HG02885 (cell line): ENCODE results near the gene TUBAL3.
"Not testable (repeated sequence)": the region's sequence is repeated elsewhere in the genome, so short reads cannot be mapped to it uniquely, and the experiment has no call there.

Experiments used
- ATAC-seq: cut with Tn5 transposase; IDR thresholded peaks from one replicate; pipeline ENCODE4 v1.9.1; 2021; ENCODE audit warnings: mild to moderate bottlenecking; ENCODE audit not compliant: unreplicated experiment, poor library complexity

Gene TUBAL3

GRCh38 chr10:5387169-5387568 is 17.5 kb downstream of the TUBAL3 start:
- ATAC-seq: no peak

DNA sequence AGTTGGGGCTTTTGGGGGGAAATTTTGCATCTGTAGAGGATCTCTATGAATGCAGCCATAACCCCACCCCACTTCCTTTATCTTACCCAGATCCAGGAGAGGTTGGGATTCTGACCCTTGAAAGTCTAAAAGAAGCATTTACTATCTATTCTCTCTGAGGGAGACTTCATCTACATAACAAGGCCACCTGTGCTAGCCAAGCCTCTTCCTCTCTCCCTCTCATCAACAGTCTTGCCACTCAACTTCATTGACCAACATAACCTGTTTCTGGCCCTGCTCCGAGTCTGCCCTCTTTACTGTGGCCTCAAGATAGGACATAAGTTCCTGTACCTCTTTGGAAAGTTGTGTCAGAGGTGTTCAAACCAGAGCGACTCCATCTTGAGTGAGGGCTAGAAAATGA is 19.4 kb downstream of the TUBAL3 start:
- ATAC-seq: no peak

DNA sequence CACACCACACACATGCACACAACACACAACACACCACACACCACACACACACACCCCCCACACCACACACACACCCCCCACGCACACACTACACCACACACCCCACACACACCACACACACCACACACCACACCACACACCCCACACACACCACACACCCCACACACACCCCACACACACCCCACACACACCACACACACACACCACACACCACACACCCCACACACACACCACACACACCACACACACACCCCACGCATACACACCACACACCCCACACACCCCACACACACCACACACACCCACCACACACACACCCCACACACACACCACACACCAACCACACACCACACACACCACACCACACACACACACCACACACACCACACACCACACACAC is 23.4 kb downstream of the TUBAL3 start:
- no peak for ATAC-seq

- not testable (repeated sequence) for ATAC-seq
Measured at GRCh38 chr10:5380395-5380794, 24.2 kb downstream of the TUBAL3 start.

DNA sequence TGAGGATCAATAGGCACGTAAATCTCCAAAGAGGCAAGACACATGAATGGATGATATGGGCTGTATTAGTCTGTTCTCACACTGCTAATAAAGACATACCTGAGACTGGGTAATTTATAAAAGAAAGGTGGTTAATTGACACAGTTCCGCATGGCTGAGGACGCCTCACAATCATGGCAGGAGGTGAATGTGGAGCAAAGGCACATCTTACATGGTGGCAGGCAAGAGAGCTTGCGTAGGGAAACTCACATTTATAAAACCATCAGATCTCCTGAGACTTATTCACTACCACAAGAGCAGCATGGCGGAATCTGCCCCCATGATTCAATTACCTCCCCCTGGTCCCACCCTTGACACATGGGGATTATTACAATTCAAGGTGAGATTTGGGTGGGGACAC is 25.4 kb downstream of the TUBAL3 start:
- ATAC-seq: not testable (repeated sequence)

DNA sequence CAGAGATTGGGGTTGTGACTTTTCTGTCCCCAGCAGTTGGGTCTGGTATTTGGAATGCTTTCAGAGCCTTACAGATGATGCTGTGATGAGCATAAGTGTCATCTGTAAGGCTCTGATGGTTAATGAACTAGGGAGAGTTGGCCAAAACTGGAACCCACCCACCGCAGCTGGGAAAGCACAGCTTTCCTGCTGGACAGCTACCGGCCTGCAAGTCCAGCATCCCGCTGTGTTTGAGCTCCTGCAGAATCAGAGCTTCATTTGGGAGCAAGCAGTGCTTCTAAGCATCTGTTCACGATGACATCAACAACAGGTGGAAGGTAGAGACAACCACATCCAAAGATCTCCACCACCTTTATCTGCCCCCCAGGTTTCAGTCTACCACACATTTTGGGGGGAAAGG is 28.2 kb downstream of the TUBAL3 start:
- no peak for ATAC-seq

- no peak for ATAC-seq
Measured at GRCh38 chr10:5373891-5374611, 30.6 kb downstream of the TUBAL3 start.

GRCh38 chr10:5373307-5373706 is 31.3 kb downstream of the TUBAL3 start:
- ATAC-seq: no peak

DNA sequence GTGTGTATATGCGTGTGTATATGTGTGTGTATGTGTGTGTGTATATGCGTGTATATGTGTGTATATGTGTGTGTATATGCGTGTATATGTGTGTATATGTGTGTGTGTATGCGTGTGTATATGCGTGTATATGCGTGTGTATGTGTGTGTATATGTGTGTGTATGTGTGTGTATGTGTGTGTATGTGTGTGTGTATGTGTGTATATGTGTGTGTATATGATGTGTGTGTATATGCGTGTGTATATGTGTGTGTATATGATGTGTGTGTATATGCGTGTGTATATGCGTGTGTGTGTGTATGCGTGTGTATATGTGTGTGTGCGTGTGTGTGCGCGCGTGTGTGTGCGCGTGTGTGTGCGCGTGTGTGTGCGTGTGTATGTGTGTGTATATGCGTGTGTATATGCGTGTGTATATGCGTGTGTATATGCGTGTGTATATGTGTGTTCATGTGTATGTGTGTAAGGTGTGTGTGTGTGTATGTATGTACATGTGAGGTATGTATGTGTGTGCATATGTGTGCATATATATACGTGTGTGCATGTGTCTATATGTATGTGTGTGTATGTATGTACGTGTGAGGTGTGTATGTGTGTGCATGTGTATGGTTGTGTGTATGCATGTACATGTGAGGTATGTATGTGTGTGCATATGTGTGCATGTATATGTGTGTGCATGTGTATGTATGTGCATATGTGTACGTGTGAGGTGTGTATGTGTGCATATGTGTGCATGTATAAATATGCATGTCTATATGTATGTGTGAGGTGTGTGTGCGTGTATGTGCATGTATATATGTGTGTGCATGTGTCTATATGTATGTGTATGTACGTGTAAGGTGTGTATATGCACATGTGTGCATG is 33.9 kb downstream of the TUBAL3 start:
- ATAC-seq: no peak

- ATAC-seq: no peak
Measured at GRCh38 chr10:5369362-5370158, 35.1 kb downstream of the TUBAL3 start.

DNA sequence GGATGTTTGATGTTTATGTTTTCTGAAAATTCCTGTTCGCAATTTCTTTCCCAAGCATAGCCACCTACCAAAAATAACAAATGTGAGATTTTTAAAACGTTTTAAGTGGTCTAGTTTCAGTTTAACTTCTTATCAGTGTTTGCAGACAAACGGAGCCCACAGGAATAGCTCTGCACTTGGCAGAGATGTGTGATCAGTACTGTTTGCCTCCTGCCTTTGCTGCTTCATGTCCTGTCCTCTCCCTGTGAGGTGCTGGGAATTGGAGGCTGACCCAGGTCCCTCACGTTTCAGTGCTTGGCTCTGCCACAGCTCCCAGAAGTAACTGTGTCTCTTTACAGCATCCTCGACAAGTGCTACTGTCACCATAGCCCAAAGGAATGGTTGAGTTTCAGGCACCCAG is 38.7 kb downstream of the TUBAL3 start:
- no peak for ATAC-seq

DNA sequence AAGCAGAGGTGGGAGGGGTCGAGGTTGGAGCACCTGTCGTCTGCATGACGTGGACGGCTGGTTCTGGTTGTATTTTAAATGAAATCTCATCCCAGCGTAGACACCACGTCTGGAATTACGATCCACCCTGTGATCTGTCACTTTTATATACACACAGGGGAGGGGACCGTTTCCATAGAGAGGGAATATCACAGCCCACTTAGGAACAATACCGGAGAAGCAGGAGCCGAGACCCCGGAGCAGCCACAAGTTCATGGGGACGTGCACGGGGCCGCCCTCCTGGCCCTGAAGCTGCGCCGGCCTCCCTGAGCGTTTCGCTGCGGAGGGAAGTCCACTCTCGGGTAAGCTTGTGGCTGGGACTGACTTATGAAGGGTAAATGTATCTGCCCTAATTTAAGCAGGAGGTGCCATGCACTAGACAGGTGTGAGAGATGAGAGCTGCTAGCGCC is 39.7 kb downstream of the TUBAL3 start, which contains the start of gene UCN3:
Gene UCN3 (plus strand): TSS at position 77 of the 449 bp plus-strand sequence. CDS start 8,755 bp downstream, outside the sequence.
- no peak for ATAC-seq

GRCh38 chr10:5364374-5364773 is 40.3 kb downstream of the TUBAL3 start:
- no peak for ATAC-seq

DNA sequence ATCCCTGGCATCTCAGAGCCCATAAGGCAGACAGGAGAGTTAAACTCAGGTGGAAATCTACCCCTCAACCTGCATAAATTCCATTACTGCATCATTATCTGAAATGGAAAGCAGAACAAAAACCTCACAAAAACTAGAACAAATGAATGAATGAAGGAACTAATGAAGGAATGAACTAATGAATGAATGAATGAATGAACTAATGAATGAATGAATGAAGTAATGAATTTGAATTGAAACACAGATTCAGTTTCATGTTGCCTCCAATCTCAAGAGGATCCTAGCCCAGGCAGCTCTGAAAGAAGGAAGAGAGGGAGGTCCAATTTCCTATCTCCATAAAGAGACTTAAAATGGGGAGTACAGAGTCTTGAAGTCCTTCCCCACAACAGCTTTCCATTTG is 41.8 kb downstream of the TUBAL3 start:
- ATAC-seq: no peak

- no peak for ATAC-seq
Measured at GRCh38 chr10:5361966-5362365, 42.7 kb downstream of the TUBAL3 start.

DNA sequence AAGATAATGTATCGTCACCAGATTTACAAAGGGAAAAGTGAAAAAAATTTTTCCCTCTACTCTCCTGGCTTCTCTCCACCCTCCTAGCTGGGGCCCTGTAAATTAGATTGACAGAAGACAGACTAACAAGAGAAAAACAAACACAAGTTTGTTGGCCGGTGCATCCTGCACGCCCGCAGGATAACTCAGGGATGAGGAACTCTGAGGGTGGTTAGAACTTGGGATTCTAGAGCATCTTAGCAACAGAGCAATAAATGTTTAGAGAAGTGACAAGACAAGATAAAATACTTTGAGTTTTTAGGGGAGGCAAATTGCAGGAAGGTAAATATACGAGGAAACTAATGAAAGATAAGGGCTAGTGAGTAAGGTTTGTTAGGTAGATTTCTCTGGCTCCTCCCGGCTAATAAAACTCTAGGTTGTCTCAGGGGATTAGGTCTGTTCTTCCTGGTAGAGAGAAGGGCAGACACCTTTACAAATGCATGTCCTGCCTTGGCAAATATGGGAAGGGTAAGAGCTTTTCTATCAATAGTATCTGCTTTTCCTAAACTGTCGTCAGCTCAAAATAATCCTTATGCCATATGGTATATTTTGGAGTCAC is 44.2 kb downstream of the TUBAL3 start:
- no peak for ATAC-seq

GRCh38 chr10:5356302-5356763 is 48.3 kb downstream of the TUBAL3 start:
- no peak for ATAC-seq

DNA sequence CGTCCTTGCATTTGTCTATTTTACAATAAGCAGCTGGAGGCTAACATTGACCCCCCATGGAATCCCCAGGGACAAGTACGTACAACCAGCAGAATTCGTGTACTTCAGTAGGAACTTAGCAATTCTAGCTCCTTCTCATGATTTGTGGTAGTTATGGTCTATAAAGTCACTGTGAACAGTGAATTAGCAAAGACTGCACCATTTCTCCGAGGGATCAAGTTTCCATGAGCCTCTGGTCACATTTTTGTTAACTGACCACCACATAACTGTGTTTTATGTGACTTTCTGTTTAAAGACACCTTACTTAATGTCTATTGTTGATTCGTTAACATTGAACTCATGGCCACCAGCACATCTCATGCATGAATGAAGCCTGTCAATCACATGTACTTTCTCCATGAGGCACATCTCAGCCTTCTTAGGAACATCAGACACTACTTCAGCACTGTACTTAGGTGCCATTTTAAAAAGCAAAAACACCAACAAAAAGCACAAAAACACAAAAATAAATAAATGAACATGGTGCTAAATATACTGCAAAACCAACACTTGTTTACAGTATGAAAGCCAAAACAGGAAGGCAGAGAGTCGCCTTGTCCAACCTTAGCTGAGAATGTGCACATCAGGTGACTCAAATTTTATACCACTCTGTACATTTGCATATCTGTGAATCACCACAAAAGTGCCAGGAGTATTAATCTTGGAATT is 48.9 kb downstream of the TUBAL3 start:
- ATAC-seq: no peak

DNA sequence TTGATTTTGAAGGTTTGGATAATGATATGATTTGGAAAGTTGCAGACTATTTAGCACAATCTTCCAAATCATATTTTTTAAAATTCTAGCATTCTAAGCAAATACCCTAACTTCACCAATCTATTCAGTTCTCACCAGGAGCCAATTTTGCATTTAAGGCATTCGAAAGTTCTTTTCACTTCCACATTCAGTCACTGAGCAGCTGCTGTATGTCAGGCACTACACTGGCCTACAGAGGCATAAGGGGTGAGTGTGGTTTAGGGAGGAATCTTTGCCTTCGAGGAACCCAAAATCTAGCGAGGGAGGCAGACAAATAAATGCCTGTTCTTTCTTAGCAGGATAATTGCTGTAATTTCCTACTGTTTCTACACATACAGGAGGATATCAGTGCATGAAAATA is 50.6 kb downstream of the TUBAL3 start:
- peak; percentile 72 for ATAC-seq

DNA sequence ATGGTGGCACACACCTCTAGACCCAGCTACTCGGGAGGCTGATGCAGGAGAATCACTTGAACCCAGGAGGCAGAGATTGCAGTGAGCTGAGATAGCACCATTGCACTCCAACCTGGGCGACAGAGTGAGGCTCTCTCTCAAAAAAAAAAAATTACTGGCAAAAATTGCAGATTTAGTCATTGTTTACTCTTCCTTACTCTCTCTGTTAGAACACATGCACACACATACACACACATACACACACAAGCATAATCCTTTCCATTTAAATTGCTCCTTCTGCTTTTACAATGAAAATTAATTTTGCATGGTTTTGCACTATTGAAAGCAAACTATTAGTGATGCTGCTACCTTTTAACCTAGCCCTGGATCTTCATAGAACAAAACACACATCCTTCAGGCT is 55.3 kb downstream of the TUBAL3 start:
- no peak for ATAC-seq
